Activated T-cell treated with anti-CD3 and anti-CD28 coated beads, Interleukin-2, amount 50 U/mL, for 48 hours (primary cell): Measurements from ENCODE around the gene DLG2.

Experiments
- DNase-seq, 2 experiments: peaks; one replicate each; pipeline ENCODE4 v3.0.0-alpha.2; 2020

Gene DLG2

GRCh38 chr11:83862033-83862432, 1765.1 kb downstream of the DLG2 start:
- DNase-seq: no peak

GRCh38 chr11:83858694-83859093, 1768.5 kb downstream of the DLG2 start:
- DNase-seq: no peak

- DNase-seq: no peak
Measured at GRCh38 chr11:83855237-83855636, 1771.9 kb downstream of the DLG2 start.

GRCh38 chr11:83852775-83853442, 1774.2 kb downstream of the DLG2 start:
- DNase-seq: no peak

- no peak for DNase-seq
Measured at GRCh38 chr11:83852012-83852411, 1775.1 kb downstream of the DLG2 start.

- no peak for DNase-seq
Measured at GRCh38 chr11:83847467-83848034, 1779.6 kb downstream of the DLG2 start.

- no peak for DNase-seq
Measured at GRCh38 chr11:83845797-83846196, 1781.3 kb downstream of the DLG2 start.

- no peak for DNase-seq
Measured at GRCh38 chr11:83840326-83840725, 1786.8 kb downstream of the DLG2 start.

GRCh38 chr11:83836883-83837654, 1790.1 kb downstream of the DLG2 start:
- peak; percentile 18 to 25 for DNase-seq

GRCh38 chr11:83836065-83836464, 1791.1 kb downstream of the DLG2 start:
- DNase-seq: no peak

GRCh38 chr11:83835423-83835822, 1791.7 kb downstream of the DLG2 start:
- DNase-seq: no peak

GRCh38 chr11:83831929-83832328, 1795.2 kb downstream of the DLG2 start:
- no peak for DNase-seq

- no peak for DNase-seq
Measured at GRCh38 chr11:83827940-83828554, 1799.1 kb downstream of the DLG2 start.

- no peak for DNase-seq
Measured at GRCh38 chr11:83827520-83827919, 1799.6 kb downstream of the DLG2 start.

GRCh38 chr11:83826078-83826477, 1801.1 kb downstream of the DLG2 start:
- no peak for DNase-seq

- DNase-seq: no peak
Measured at GRCh38 chr11:83823461-83824025, 1803.6 kb downstream of the DLG2 start.

GRCh38 chr11:83819931-83820549, 1807.1 kb downstream of the DLG2 start:
- no peak for DNase-seq

- no peak for DNase-seq
Measured at GRCh38 chr11:83818349-83818748, 1808.8 kb downstream of the DLG2 start.

GRCh38 chr11:83816572-83817187, 1810.5 kb downstream of the DLG2 start:
- no peak for DNase-seq

GRCh38 chr11:83815736-83816135, 1811.4 kb downstream of the DLG2 start:
- no peak for DNase-seq

GRCh38 chr11:83813296-83813695, 1813.8 kb downstream of the DLG2 start:
- DNase-seq: no peak

GRCh38 chr11:83809274-83809673, 1817.9 kb downstream of the DLG2 start:
- DNase-seq: no peak
